Erythroblast (primary cell): Measurements from ENCODE around the gene MPHOSPH8.
"Not testable (repeated sequence)": the region's sequence is repeated elsewhere in the genome, so short reads cannot be mapped to it uniquely, and the experiment has no call there.

Experiments used
- GATA1 ChIP-seq: IDR thresholded peaks from 2 replicates; pipeline ENCODE4 v1.6.1; 2011; ENCODE audit warnings: low read depth, mild to moderate bottlenecking, control low read depth, low read length, moderate library complexity
- POLR2A ChIP-seq: IDR thresholded peaks from 2 replicates; pipeline ENCODE4 v1.6.1; 2011; ENCODE audit warnings: mild to moderate bottlenecking, low read length

DNA sequence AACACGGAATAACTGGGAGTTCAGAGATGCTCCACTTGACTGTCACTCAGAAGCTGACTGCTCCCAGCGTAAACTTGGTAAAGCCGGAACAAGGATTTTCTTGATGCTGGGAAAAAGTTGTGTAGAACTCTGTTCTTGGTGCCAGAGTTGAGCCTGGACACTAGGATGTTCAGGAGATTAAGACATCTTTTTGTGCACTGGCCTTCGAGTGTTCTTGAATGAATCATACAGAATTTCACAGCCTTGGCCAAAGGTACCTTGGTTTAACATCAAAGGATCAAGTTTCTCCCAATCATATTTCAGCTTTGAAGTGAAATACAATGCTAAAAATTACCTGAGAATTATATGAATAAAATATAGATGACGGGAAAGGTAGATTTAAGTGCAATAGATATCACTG lies 67.5 kb downstream of the MPHOSPH8 start:
- TF ChIP-seq POLR2A, GATA1: not testable (repeated sequence)
